Heart right ventricle (tissue), 16 donors: ENCODE results near the gene ZNF485. TPM values are rescaled to one million over a fixed set of nuclear protein-coding genes. Genes with fewer than 3 reads are reported as not detected.

Source experiments
- ATAC-seq, 8 donors: fragments of 200-7000 bp; cut with Tn5 transposase; one replicate each; pipeline ENCODE4 v1.9.1; 2020; ENCODE audit warnings: mild to moderate bottlenecking in 8 of 8, moderate library complexity in 8 of 8, moderate number of reproducible peaks in 1 of 8
- DNase-seq, 2 donors: peaks; one replicate each; pipeline ENCODE4 v3.0.0-alpha.2; 2020
- H3K27ac ChIP-seq, 10 donors: fragments of 200-600 bp; sonication (generic) in 2 of 10; one replicate each; pipeline versions ENCODE4 v1.5.0 to v1.8.0; 2020 to 2022; ENCODE audit warnings: mild to moderate bottlenecking in 3 of 10
- H3K27me3 ChIP-seq, 7 donors: fragments of 200-600 bp; one replicate each; pipeline ENCODE4 v1.8.0; 2021 to 2022; ENCODE audit warnings: mild to moderate bottlenecking in 2 of 7
- H3K36me3 ChIP-seq, 9 donors: fragments of 200-600 bp; sonication (generic) in 1 of 9; one replicate each; pipeline versions ENCODE4 v1.5.0 to v1.8.0; 2020 to 2022; ENCODE audit warnings: mild to moderate bottlenecking in 2 of 9
- H3K4me1 ChIP-seq, 9 donors: fragments of 200-600 bp; sonication (generic) in 1 of 9; one replicate each; pipeline versions ENCODE4 v1.5.0 to v1.8.0; 2020 to 2022; ENCODE audit warnings: mild to moderate bottlenecking in 4 of 9
- H3K4me3 ChIP-seq, 10 donors: fragments of 200-600 bp; sonication (generic) in 2 of 10; one replicate each; pipeline versions ENCODE4 v1.5.0 to v1.8.0; 2020 to 2022; ENCODE audit warnings: mild to moderate bottlenecking in 7 of 10, moderate library complexity in 2 of 10
- H3K9me3 ChIP-seq, 11 donors: fragments of 200-600 bp in 10 of 11; sonication (generic) in 2 of 11; one replicate each; pipeline versions ENCODE4 v1.5.0 to v1.8.0; 2013 to 2022; ENCODE audit warnings: mild to moderate bottlenecking in 2 of 11, control low read depth in 1 of 11, moderate library complexity in 1 of 11
- WGBS, 2 donors: extraction: QIAGEN DNeasy Blood & Tissue Kit; methylation state at CpG; one replicate each; pipeline ENCODE4 v1.1.7; 2013; ENCODE audit warnings: inconsistent platforms in 1 of 2; 5-methylcytosine and 5-hydroxymethylcytosine counted together
- intact Hi-C, 10 donors: fragments of 100-400 bp; cut with DNase I; formaldehyde crosslinking; loops; one replicate each; pipeline versions ENCODE4 v1.11.1 to v1.14.2; 2022
- polyA plus RNA-seq, 2 donors: library from polyadenylated mRNA; stranded (reverse); fragments of 200-250 nt; gene quantifications; one replicate each; pipeline ENCODE4 v1.2.3, GENCODE V29; 2013
- total RNA-seq, 10 donors: library from RNA; stranded (reverse); fragmentation: NEBNext Ultra II Directional in 3 of 10; extraction: Animal tissue kit (Norgen Biotek cat#: 25700) in 3 of 10; gene quantifications; one replicate each; pipeline versions ENCODE4 v1.2.1 to v1.2.4, GENCODE V29; 2021 to 2023
- TF ChIP-seq, protein P1 (sequence below), 9 donors: fragments of 200-600 bp; sonication (generic) in 2 of 9; IDR thresholded peaks; one replicate each; pipeline versions ENCODE4 v1.5.0 to v1.8.0; 2021 to 2022; ENCODE audit warnings: antibody characterized with exemption in 9 of 9, mild to moderate bottlenecking in 5 of 9, moderate library complexity in 1 of 9
- donor health status: Arrhythmogenic right ventricular cardiomyopathy.
- donor health status: ischemic (EF 13 %, LVEDD 7.1; RV severe dilation, severe dysfunction).
- donor health status: healthy with polysubstance abuse.
- donor health status: DM: no; HTN: yes; CAD: no.
- donor health status: DM: no; HTN: no; CAD: no.
- donor health status: ischemic (EF 25% LVEDD 6.9; RV normal size, moderate dysfunction).
- donor health status: ischemic (EF 25% LVEDD 5.7; RV mildly dilated, moderate dysfunction).
- donor health status: healthy.
- donor health status: DM: yes; HTN: yes; CAD: no.
- donor health status: Ischemic cardiomyopathy.
- donor health status: ischemic (EF 35%, LVEDD 5.7; RV mildly dilated, moderate dysfunction).
- donor health status: nonischemic (EF 11% LVEDD 7.7; RV severe dilation, severe dysfunction).
- donor health status: DM: yes; HTN: yes; CAD: no.
- donor health status: PGD.
- donor health status: ischemic (EF 29% LVEDD 5.4; RV normal size, mild dysfunction).
- donor health status: nonischemic (EF 23%, LVEDD 6.1; RV moderate dilation, normal function).

Gene ZNF485
- total and polyA plus RNA-seq, 12 donors = 0.81 to 2.3 (median 1.5) TPM

DNA sequence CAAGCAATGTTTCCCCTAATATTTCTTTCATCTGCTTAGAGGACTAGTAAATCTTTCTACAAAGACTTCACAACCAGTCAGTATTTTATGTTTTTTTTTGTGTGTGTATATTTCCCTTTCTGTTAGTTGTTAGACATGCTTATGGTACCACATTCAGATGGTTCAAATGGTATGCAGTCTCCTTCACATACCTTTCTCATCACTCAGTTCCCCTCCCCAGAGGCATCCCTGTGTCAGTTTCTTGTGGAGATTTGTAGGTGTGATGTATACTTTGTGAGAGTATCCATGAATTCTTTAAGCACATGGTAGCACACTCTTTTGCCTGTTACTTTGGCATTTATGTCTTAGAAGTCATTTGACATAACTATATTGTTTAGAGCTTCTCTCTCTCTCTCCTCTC lies 4.4 kb downstream of the ZNF485 start:
- Histone ChIP-seq H3K4me1 (peaks cover 0 to 16% (median 8%) of the 10 kb centered on the region in 9 donors), H3K9me3 (peaks cover 0 to 21% (median 0%) of the 10 kb centered on the region in 11 donors), H3K4me3 (no peak overlapping the region), H3K36me3 (peaks cover 0 to 50% (median 5%) of the 10 kb centered on the region in 9 donors), H3K27me3 (no peaks in the 10 kb centered on the region), H3K27ac (no peak overlapping the region)
- intact Hi-C loops = no loop called here
- TF ChIP-seq, protein P1, sequence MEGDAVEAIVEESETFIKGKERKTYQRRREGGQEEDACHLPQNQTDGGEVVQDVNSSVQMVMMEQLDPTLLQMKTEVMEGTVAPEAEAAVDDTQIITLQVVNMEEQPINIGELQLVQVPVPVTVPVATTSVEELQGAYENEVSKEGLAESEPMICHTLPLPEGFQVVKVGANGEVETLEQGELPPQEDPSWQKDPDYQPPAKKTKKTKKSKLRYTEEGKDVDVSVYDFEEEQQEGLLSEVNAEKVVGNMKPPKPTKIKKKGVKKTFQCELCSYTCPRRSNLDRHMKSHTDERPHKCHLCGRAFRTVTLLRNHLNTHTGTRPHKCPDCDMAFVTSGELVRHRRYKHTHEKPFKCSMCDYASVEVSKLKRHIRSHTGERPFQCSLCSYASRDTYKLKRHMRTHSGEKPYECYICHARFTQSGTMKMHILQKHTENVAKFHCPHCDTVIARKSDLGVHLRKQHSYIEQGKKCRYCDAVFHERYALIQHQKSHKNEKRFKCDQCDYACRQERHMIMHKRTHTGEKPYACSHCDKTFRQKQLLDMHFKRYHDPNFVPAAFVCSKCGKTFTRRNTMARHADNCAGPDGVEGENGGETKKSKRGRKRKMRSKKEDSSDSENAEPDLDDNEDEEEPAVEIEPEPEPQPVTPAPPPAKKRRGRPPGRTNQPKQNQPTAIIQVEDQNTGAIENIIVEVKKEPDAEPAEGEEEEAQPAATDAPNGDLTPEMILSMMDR (IDR thresholded peaks at IDR 0.05) = no peak
- ATAC-seq = no peak
- no peak for DNase-seq

DNA sequence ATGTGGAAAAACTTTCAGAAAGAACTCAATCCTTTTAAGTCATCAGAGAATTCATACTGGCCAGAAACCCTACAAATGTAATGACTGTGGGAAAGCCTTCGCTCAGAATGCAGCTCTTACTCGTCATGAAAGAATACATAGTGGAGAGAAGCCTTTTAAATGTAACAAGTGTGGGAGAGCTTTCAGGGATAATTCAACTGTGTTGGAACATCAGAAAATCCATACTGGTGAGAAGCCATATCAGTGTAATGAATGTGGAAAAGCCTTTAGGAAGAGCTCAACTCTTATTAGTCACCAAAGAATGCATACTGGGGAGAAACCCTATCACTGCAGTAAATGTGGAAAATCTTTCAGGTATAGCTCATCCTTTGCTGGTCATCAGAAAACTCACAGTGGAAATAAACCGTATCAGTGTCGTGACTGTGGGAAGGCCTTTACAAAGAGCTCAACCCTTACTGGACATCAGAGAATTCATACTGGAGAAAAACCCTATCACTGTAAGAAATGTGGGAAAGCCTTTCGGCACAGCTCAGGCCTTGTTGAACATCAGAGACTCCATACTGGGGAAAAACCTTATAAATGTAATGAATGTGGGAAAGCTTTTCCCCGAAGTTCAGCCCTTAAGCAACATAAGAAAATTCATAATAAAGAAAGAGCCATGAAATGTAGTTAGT lies 10.6 kb downstream of the ZNF485 start:
- peaks cover 0 to 49% (median 22%) of the 10 kb centered on the region in 9 donors for H3K36me3 ChIP-seq
- peaks cover 0 to 79% (median 15%) of the 10 kb centered on the region in 11 donors for H3K9me3 ChIP-seq
- H3K4me1 ChIP-seq = peaks cover 0 to 1% (median 0%) of the 10 kb centered on the region in 9 donors
- DNase-seq (no peak), ATAC-seq (no peak)
- WGBS, 2 donors = 90 to 95% methylated on average over 6 of the region's 6 CpGs
- no peaks in the 10 kb centered on the region for H3K27me3 ChIP-seq
- TF ChIP-seq, protein P1 (IDR thresholded peaks at IDR 0.05) = no peak
- H3K4me3 ChIP-seq = no peak overlapping the region
- intact Hi-C loops = no loop called here
- no peak overlapping the region for H3K27ac ChIP-seq

DNA sequence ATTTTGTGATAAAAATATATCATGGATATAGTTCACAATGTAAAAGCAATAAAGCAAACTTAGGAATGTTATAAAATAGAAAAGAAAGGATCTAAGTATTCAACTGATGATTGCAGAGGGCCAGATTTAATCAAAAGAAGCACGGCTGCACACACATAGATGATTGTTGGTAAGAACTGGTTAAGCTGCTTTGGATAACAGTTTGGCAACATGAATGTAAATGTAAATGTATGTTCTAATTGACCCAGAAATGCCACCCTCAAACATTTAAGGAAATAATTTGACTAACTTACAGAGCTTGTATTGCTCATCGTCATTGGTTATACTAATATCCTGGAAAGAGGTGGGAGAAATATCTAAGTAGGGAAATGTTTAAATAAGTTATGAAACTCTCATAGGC lies 13.1 kb downstream of the ZNF485 start:
- DNase-seq (no peak), ATAC-seq (no peak)
- Histone ChIP-seq H3K4me3 (no peak overlapping the region), H3K27me3 (no peaks in the 10 kb centered on the region), H3K27ac (no peak overlapping the region), H3K9me3 (peaks cover 0 to 77% (median 15%) of the 10 kb centered on the region in 11 donors), H3K36me3 (peaks cover 0 to 35% (median 14%) of the 10 kb centered on the region in 9 donors), H3K4me1 (peaks cover 0 to 6% (median 0%) of the 10 kb centered on the region in 9 donors)
- intact Hi-C loops = no loop called here
- TF ChIP-seq, protein P1 (IDR thresholded peaks at IDR 0.05) = no peak
- 92 to 96% methylated on average over 2 of the region's 2 CpGs for WGBS, 2 donors

DNA sequence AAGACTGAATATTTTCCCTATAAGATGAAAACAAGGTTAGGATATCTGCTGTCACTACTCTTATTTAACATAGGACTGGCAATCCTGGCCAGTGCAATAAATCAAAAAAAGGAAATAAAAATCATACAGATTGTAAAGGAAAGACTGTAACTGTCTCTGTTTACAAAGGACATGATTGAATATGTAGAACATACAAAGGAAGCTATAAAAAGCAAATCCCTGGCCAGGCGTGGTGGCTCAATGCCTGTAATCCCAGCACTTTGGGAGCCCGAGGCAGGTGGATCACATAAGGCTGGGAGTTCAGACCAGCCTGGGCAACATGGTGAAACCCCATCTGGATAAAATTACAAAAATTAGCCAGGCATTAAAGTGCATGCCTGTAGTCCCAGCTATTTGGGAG lies 15.8 kb downstream of the ZNF485 start:
- ATAC-seq = no peak
- 86 to 88% methylated on average over 2 of the region's 2 CpGs for WGBS, 2 donors
- Histone ChIP-seq H3K27ac (no peak overlapping the region), H3K9me3 (peaks cover 0 to 59% (median 3%) of the 10 kb centered on the region in 11 donors), H3K36me3 (peaks cover 0 to 9% (median 0%) of the 10 kb centered on the region in 9 donors), H3K4me3 (no peak overlapping the region), H3K4me1 (peaks cover 0 to 6% (median 0%) of the 10 kb centered on the region in 9 donors), H3K27me3 (no peaks in the 10 kb centered on the region)
- no peak for DNase-seq
- TF ChIP-seq, protein P1 (IDR thresholded peaks at IDR 0.05) = no peak
- intact Hi-C loops = no loop called here
